ENCODE data around the gene ZBTB20. TPM values are rescaled to one million over a fixed set of nuclear protein-coding genes. Genes with fewer than 3 reads are reported as not detected.

ZBTB20 gene
- total and polyA plus RNA-seq, 3 experiments from 2014 or later: 6.3 to 25.6 (median 6.5) TPM

GRCh38 chr3:114721864-114722263 is 425.2 kb downstream of the ZBTB20 start:
- ChIA-PET POLR2A (no interaction called here), CTCF (no interaction called here)
- Histone ChIP-seq H3K36me3 (ENCODE audit: insufficient read depth, low read length) (no peaks in the 10 kb centered on the region), H3K9me3 (ENCODE audit: low read length) (no peaks in the 10 kb centered on the region), H3K27ac (ENCODE audit: low read depth, low read length) (no peak overlapping the region), H3K4me3 (ENCODE audit: low read length) (no peak overlapping the region), H3K4me1 (ENCODE audit: insufficient read depth, low read length) (peaks cover 19% of the 10 kb centered on the region), H3K27me3 (ENCODE audit: insufficient read depth, low read length, poor library complexity, severe bottlenecking) (no peaks in the 10 kb centered on the region)
- peak overlapping the region in 1 of 8 donors; percentile 52 for H3K27ac Mint-ChIP-seq
- H3K36me3 Mint-ChIP-seq: peaks cover 0 to 13% (median 2%) of the 10 kb centered on the region in 3 donors
- no peaks in the 10 kb centered on the region for H3K9me3 Mint-ChIP-seq
- H3K4me1 Mint-ChIP-seq: peaks cover 24 to 43% (median 39%) of the 10 kb centered on the region in 3 donors
- no peak for DNase-seq
- H3K27me3 Mint-ChIP-seq: no peaks in the 10 kb centered on the region
- peak overlapping the region in 4 of 7 donors; percentile 2 to 37 (median 14) for H3K4me3 Mint-ChIP-seq

GRCh38 chr3:114721209-114721608 is 425.9 kb downstream of the ZBTB20 start:
- CTCF ChIA-PET: interaction anchor here (1.0 kb wide), 1 partner anchor 9 kb away, joined by 3 read pairs; no protein-coding TSS in a partner anchor
- Histone ChIP-seq H3K4me3 (ENCODE audit: low read length) (no peak overlapping the region), H3K4me1 (ENCODE audit: insufficient read depth, low read length) (peaks cover 19% of the 10 kb centered on the region), H3K9me3 (ENCODE audit: low read length) (no peaks in the 10 kb centered on the region), H3K27ac (ENCODE audit: low read depth, low read length) (no peak overlapping the region), H3K27me3 (ENCODE audit: insufficient read depth, low read length, poor library complexity, severe bottlenecking) (no peaks in the 10 kb centered on the region), H3K36me3 (ENCODE audit: insufficient read depth, low read length) (no peaks in the 10 kb centered on the region)
- Mint-ChIP-seq H3K27ac (peak overlapping the region in 2 of 8 donors; percentile 8 to 24), H3K27me3 (no peaks in the 10 kb centered on the region), H3K9me3 (no peaks in the 10 kb centered on the region), H3K4me1 (peaks cover 24 to 43% (median 39%) of the 10 kb centered on the region in 3 donors), H3K36me3 (peaks cover 0 to 13% (median 2%) of the 10 kb centered on the region in 3 donors), H3K4me3 (no peak overlapping the region)
- DNase-seq: no peak
- POLR2A ChIA-PET: no interaction called here

GRCh38 chr3:114718898-114719210 is 428.2 kb downstream of the ZBTB20 start:
- Mint-ChIP-seq H3K27ac (peak overlapping the region in 1 of 8 donors; percentile 22), H3K36me3 (peaks cover 0 to 8% (median 2%) of the 10 kb centered on the region in 3 donors), H3K27me3 (no peaks in the 10 kb centered on the region), H3K4me1 (peaks cover 23 to 41% (median 34%) of the 10 kb centered on the region in 3 donors), H3K9me3 (no peaks in the 10 kb centered on the region), H3K4me3 (no peak overlapping the region)
- Histone ChIP-seq H3K4me1 (ENCODE audit: insufficient read depth, low read length) (peaks cover 19% of the 10 kb centered on the region), H3K27ac (ENCODE audit: low read depth, low read length) (no peak overlapping the region), H3K9me3 (ENCODE audit: low read length) (no peaks in the 10 kb centered on the region), H3K27me3 (ENCODE audit: insufficient read depth, low read length, poor library complexity, severe bottlenecking) (no peaks in the 10 kb centered on the region), H3K36me3 (ENCODE audit: insufficient read depth, low read length) (no peaks in the 10 kb centered on the region), H3K4me3 (ENCODE audit: low read length) (no peak overlapping the region)
- ChIA-PET CTCF (no interaction called here), POLR2A (no interaction called here)
- no peak for DNase-seq

GRCh38 chr3:114718071-114718897 is 428.8 kb downstream of the ZBTB20 start:
- DNase-seq: no peak
- peaks cover 22 to 39% (median 32%) of the 10 kb centered on the region in 3 donors for H3K4me1 Mint-ChIP-seq
- peaks cover 0 to 10% (median 4%) of the 10 kb centered on the region in 3 donors for H3K36me3 Mint-ChIP-seq
- no peaks in the 10 kb centered on the region for H3K9me3 Mint-ChIP-seq
- Histone ChIP-seq H3K4me1 (ENCODE audit: insufficient read depth, low read length) (peaks cover 19% of the 10 kb centered on the region), H3K9me3 (ENCODE audit: low read length) (no peaks in the 10 kb centered on the region), H3K4me3 (ENCODE audit: low read length) (no peak overlapping the region), H3K27ac (ENCODE audit: low read depth, low read length) (no peak overlapping the region), H3K27me3 (ENCODE audit: insufficient read depth, low read length, poor library complexity, severe bottlenecking) (no peaks in the 10 kb centered on the region), H3K36me3 (ENCODE audit: insufficient read depth, low read length) (no peaks in the 10 kb centered on the region)
- ChIA-PET CTCF (no interaction called here), POLR2A (no interaction called here)
- no peaks in the 10 kb centered on the region for H3K27me3 Mint-ChIP-seq
- no peak overlapping the region for H3K27ac Mint-ChIP-seq
- no peak overlapping the region for H3K4me3 Mint-ChIP-seq

GRCh38 chr3:114716916-114717315 is 430.2 kb downstream of the ZBTB20 start:
- H3K27ac Mint-ChIP-seq: no peak overlapping the region

GRCh38 chr3:114716126-114716525 is 431.0 kb downstream of the ZBTB20 start:
- Mint-ChIP-seq H3K9me3 (no peaks in the 10 kb centered on the region), H3K4me3 (no peak overlapping the region), H3K27ac (no peak overlapping the region), H3K27me3 (no peaks in the 10 kb centered on the region), H3K36me3 (peaks cover 0 to 10% (median 7%) of the 10 kb centered on the region in 3 donors), H3K4me1 (peaks cover 6 to 17% (median 11%) of the 10 kb centered on the region in 3 donors)
- Histone ChIP-seq H3K27me3 (ENCODE audit: insufficient read depth, low read length, poor library complexity, severe bottlenecking) (no peaks in the 10 kb centered on the region), H3K4me3 (ENCODE audit: low read length) (no peak overlapping the region), H3K27ac (ENCODE audit: low read depth, low read length) (no peak overlapping the region), H3K36me3 (ENCODE audit: insufficient read depth, low read length) (no peaks in the 10 kb centered on the region), H3K9me3 (ENCODE audit: low read length) (no peaks in the 10 kb centered on the region), H3K4me1 (ENCODE audit: insufficient read depth, low read length) (peaks cover 2% of the 10 kb centered on the region)
- ChIA-PET POLR2A (no interaction called here), CTCF (no interaction called here)
- no peak for DNase-seq

More at GRCh38 chr3:114716916-114717315, 430.2 kb downstream of the ZBTB20 start:
- Mint-ChIP-seq H3K27me3 (no peaks in the 10 kb centered on the region), H3K9me3 (no peaks in the 10 kb centered on the region), H3K4me1 (peaks cover 12 to 25% (median 19%) of the 10 kb centered on the region in 3 donors), H3K36me3 (peaks cover 0 to 8% (median 5%) of the 10 kb centered on the region in 3 donors), H3K4me3 (no peak overlapping the region)
- no peaks in the 10 kb centered on the region for H3K36me3 ChIP-seq (ENCODE audit: insufficient read depth, low read length)
- ChIA-PET POLR2A (no interaction called here), CTCF (no interaction called here)
- H3K4me3 ChIP-seq (ENCODE audit: low read length): no peak overlapping the region
- peaks cover 8% of the 10 kb centered on the region for H3K4me1 ChIP-seq (ENCODE audit: insufficient read depth, low read length)
- H3K9me3 ChIP-seq (ENCODE audit: low read length): no peaks in the 10 kb centered on the region
- DNase-seq: no peak
- H3K27me3 ChIP-seq (ENCODE audit: insufficient read depth, low read length, poor library complexity, severe bottlenecking): no peaks in the 10 kb centered on the region
- H3K27ac ChIP-seq (ENCODE audit: low read depth, low read length): no peak overlapping the region

- no peaks in the 10 kb centered on the region for H3K36me3 ChIP-seq (ENCODE audit: insufficient read depth, low read length)
- H3K4me3 ChIP-seq (ENCODE audit: low read length): no peak overlapping the region
- H3K9me3 ChIP-seq (ENCODE audit: low read length): no peaks in the 10 kb centered on the region
- Mint-ChIP-seq H3K9me3 (no peaks in the 10 kb centered on the region), H3K4me3 (no peak overlapping the region), H3K27me3 (no peaks in the 10 kb centered on the region), H3K27ac (no peak overlapping the region), H3K4me1 (peaks cover 2 to 12% (median 5%) of the 10 kb centered on the region in 3 donors), H3K36me3 (peaks cover 0 to 16% (median 9%) of the 10 kb centered on the region in 3 donors)
- no peak overlapping the region for H3K27ac ChIP-seq (ENCODE audit: low read depth, low read length)
- no peaks in the 10 kb centered on the region for H3K4me1 ChIP-seq (ENCODE audit: insufficient read depth, low read length)
- ChIA-PET POLR2A (no interaction called here), CTCF (no interaction called here)
- H3K27me3 ChIP-seq (ENCODE audit: insufficient read depth, low read length, poor library complexity, severe bottlenecking): no peaks in the 10 kb centered on the region
- DNase-seq: no peak
Observed at GRCh38 chr3:114714957-114715460, 432.1 kb downstream of the ZBTB20 start.

GRCh38 chr3:114714237-114714636 is 432.9 kb downstream of the ZBTB20 start:
- Mint-ChIP-seq H3K9me3 (no peaks in the 10 kb centered on the region), H3K27ac (no peak overlapping the region), H3K36me3 (peaks cover 0 to 18% (median 10%) of the 10 kb centered on the region in 3 donors), H3K4me1 (peaks cover 2 to 12% (median 5%) of the 10 kb centered on the region in 3 donors), H3K4me3 (no peak overlapping the region), H3K27me3 (no peaks in the 10 kb centered on the region)
- no peak for DNase-seq
- Histone ChIP-seq H3K36me3 (ENCODE audit: insufficient read depth, low read length) (no peaks in the 10 kb centered on the region), H3K27me3 (ENCODE audit: insufficient read depth, low read length, poor library complexity, severe bottlenecking) (no peaks in the 10 kb centered on the region), H3K9me3 (ENCODE audit: low read length) (no peaks in the 10 kb centered on the region), H3K27ac (ENCODE audit: low read depth, low read length) (no peak overlapping the region), H3K4me3 (ENCODE audit: low read length) (no peak overlapping the region), H3K4me1 (ENCODE audit: insufficient read depth, low read length) (no peaks in the 10 kb centered on the region)
- POLR2A ChIA-PET: no interaction called here
- CTCF ChIA-PET: no interaction called here
